Lower leg skin (tissue), 3 donors: ENCODE data around the gene FAM53B.

ENCODE experiments used
- CTCF ChIP-seq, 3 donors: fragments of 450-650 bp; IDR thresholded peaks; one replicate each; pipeline ENCODE4 v1.5.1; 2016; ENCODE audit warnings: antibody characterized with exemption in 3 of 3, mild to moderate bottlenecking in 3 of 3, moderate library complexity in 2 of 3
- POLR2A ChIP-seq, 2 donors: fragments of 450-650 bp; IDR thresholded peaks; one replicate each; pipeline ENCODE4 v1.6.1; 2016 to 2017; ENCODE audit warnings: antibody characterized with exemption in 2 of 2, mild to moderate bottlenecking in 1 of 2, moderate library complexity in 1 of 2

GRCh38 chr10:124728071-124728829 is 15.9 kb downstream of the FAM53B start:
- TF ChIP-seq CTCF (IDR thresholded peaks at IDR 0.05), result no peak
- TF ChIP-seq POLR2A (IDR thresholded peaks at IDR 0.05), result no peak
